Stimulated activated CD8-positive, alpha-beta memory T cell treated with anti-CD3 and anti-CD28 coated beads, Interleukin-15, amount 100 ng/mL, for 4 hours (primary cell): ENCODE measurements around the gene RAP1GAP2.
"Not testable (repeated sequence)": the region's sequence is repeated elsewhere in the genome, so short reads cannot be mapped to it uniquely, and the experiment has no call there.

Source experiments
- DNase-seq, 2 donors: peaks; one replicate each; pipeline ENCODE4 v3.0.0-alpha.2; 2020; ENCODE audit warnings: low read depth in 2 of 2

The RAP1GAP2 gene

GRCh38 chr17:2796164-2797125, at the start of gene RAP1GAP2:
Gene RAP1GAP2 (plus strand): TSS chr17:2796438. CDS start chr17:2796528, 90 bp downstream.
- DNase-seq = peak; percentile 40 to 41

- DNase-seq = no peak
Measured at GRCh38 chr17:2749058-2749783, 47.0 kb upstream of the RAP1GAP2 start, which contains the start of gene CCDC92B. Gene CCDC92B (minus strand): TSS chr17:2749652. CDS start chr17:2735145, 14,507 bp downstream.

- peak; percentile 16 to 54 for DNase-seq
Measured at GRCh38 chr17:2749784-2750181, 46.5 kb upstream of the RAP1GAP2 start.

GRCh38 chr17:2750721-2751120, 45.5 kb upstream of the RAP1GAP2 start:
- no peak for DNase-seq

GRCh38 chr17:2751491-2751890, 44.7 kb upstream of the RAP1GAP2 start:
- no peak for DNase-seq

- no peak for DNase-seq
Measured at GRCh38 chr17:2755891-2756724, 40.1 kb upstream of the RAP1GAP2 start.

GRCh38 chr17:2758870-2759269, 37.4 kb upstream of the RAP1GAP2 start:
- no peak for DNase-seq

GRCh38 chr17:2770129-2770528, 26.1 kb upstream of the RAP1GAP2 start:
- DNase-seq = no peak

- no peak for DNase-seq
Measured at GRCh38 chr17:2775206-2775605, 21.0 kb upstream of the RAP1GAP2 start.

- no peak for DNase-seq
Measured at GRCh38 chr17:2776589-2777241, 19.5 kb upstream of the RAP1GAP2 start.

- DNase-seq = no peak
Measured at GRCh38 chr17:2777242-2777867, 18.9 kb upstream of the RAP1GAP2 start.

GRCh38 chr17:2778489-2778888, 17.7 kb upstream of the RAP1GAP2 start:
- no peak for DNase-seq

GRCh38 chr17:2779545-2779944, 16.7 kb upstream of the RAP1GAP2 start:
- DNase-seq = no peak

- no peak for DNase-seq
Measured at GRCh38 chr17:2780256-2780655, 16.0 kb upstream of the RAP1GAP2 start.

- no peak for DNase-seq
Measured at GRCh38 chr17:2780931-2781454, 15.2 kb upstream of the RAP1GAP2 start.

GRCh38 chr17:2781598-2781997, 14.6 kb upstream of the RAP1GAP2 start:
- not testable (repeated sequence) for DNase-seq

- no peak for DNase-seq
Measured at GRCh38 chr17:2782055-2782454, 14.2 kb upstream of the RAP1GAP2 start.

GRCh38 chr17:2783310-2784030, 12.8 kb upstream of the RAP1GAP2 start:
- no peak for DNase-seq

GRCh38 chr17:2784864-2785263, 11.4 kb upstream of the RAP1GAP2 start:
- no peak for DNase-seq

GRCh38 chr17:2785376-2785775, 10.9 kb upstream of the RAP1GAP2 start:
- DNase-seq = not testable (repeated sequence)
